ENCODE results near the gene CCDC43. TPM values are rescaled to one million over a fixed set of nuclear protein-coding genes. Genes with fewer than 3 reads are reported as not detected.
A peak's percentile ranks its signal among the peaks of the same experiment; 100 is the strongest.
"Not testable (repeated sequence)": the region's sequence is repeated elsewhere in the genome, so short reads cannot be mapped to it uniquely, and the experiment has no call there.

The CCDC43 gene
- 25.6 TPM for total RNA-seq
- long read RNA-seq, transcript CCDC43-201 (5 exons, 2,082 nt) = major isoform, 25 of 30 reads
- long read RNA-seq, partial matches to known transcripts = 1 of 30 reads
- long read RNA-seq, other reads (novel, unspliced or antisense) = 0 of 30 reads

DNA sequence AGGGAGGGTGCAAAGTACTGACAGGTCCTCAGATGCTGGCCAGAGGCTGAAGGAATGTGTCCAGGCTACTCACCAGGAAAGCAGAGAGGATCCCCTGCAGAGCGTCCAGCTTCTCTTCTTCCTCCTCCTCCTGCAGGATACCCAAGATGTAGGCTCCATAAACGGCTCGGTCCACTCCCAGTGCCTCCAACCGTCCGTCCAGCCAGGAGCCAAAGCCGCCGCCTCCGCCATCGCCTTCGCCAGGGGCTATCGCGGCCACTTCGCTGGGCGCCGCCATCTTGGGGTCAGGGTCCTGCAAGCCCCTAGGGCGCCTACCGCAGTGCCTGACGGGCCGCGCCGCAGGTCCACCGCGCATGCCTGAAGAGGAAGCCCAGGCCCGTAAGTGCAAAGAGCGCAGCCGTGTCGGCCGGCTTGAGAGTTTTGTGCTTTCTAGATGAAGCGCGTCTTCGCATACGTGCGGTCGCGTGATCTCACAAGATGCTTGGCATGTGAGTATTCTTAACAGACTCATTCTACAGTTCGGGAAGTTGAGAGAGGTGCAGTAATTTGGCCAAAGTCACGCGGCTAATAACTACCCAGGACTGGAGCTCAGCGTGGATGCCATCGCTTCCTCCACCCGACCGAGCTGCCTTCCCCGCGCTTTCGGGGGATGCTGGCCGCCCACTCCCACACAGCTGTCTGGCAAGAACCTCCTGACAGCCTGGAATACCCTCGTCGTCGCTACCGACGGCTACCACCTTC is at the start of gene CCDC43:
Gene CCDC43, minus strand, starts transcription at position 300 of the 741 bp plus-strand sequence. Its CDS starts 23 bp downstream, at position 277.
- intact Hi-C loops (cut with DNase I) = no loop called here
- peak; percentile 95 for DNase-seq (ENCODE audit: missing footprints)
- peak; percentile 99 for ATAC-seq

- intact Hi-C loops (cut with DNase I) = no loop called here
- ATAC-seq = no peak
- DNase-seq (ENCODE audit: missing footprints) = no peak
Observed at GRCh38 chr17:44738214-44738906, 48.8 kb upstream of the CCDC43 start.

DNA sequence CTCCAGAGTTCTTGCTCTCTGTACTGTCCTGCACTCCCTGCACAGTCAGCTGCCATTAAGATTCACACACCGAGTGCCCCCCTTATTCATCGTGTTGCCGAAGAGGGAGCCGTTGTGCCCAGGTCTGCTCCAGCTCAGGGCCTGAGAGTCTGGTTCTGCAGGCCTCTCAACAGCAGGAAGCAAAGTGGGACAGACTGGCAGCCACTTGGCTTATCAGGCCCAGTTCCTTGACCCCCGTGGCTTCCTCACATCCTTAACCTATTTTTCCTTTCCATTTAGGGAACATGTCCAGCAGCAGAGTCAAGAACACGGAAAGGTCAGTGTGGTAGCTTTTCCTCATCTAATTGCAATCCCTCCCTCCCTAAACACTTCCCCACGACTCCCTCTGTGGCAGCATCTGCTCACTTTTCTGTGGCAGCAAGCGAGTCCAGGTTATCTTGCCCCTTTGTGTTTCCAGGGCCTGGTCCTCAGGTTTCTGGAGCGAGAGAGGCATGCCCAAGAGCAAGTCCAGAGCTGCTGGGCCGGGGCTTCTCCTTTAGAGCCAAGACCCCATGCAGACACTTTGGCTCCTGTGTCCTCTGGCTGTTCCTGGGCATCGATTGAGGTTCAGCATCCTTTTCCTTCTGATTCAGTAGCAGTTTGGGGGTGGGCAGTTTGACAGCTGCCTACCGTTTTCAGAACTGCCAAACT is 47.1 kb upstream of the CCDC43 start:
- intact Hi-C loops (cut with DNase I) = no loop called here
- peak; percentile 37 for DNase-seq (ENCODE audit: missing footprints)

DNA sequence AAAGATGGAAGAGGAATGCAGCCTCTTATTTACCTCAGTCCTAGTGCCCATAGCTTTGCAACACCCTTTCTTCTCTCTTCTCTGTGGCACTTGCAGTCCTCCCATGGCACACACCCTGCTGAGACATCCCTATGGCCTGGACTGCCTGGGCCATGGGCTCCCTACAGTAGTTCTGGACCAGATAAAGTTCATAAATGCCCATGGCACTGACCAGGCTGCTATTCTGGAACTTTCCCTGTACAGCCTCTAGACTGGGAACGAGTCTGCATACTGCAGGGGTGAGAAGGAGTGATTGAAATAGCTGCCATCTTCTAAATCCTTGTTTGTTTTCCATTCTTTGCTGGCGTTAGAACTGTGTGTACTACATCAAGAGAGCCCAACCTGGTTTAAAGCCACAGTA is 44.7 kb upstream of the CCDC43 start:
- no peak for ATAC-seq
- intact Hi-C loops (cut with DNase I) = no loop called here
- no peak for DNase-seq (ENCODE audit: missing footprints)

More for the DNA sequence above, 47.1 kb upstream of the CCDC43 start:
- no peak for ATAC-seq

DNA sequence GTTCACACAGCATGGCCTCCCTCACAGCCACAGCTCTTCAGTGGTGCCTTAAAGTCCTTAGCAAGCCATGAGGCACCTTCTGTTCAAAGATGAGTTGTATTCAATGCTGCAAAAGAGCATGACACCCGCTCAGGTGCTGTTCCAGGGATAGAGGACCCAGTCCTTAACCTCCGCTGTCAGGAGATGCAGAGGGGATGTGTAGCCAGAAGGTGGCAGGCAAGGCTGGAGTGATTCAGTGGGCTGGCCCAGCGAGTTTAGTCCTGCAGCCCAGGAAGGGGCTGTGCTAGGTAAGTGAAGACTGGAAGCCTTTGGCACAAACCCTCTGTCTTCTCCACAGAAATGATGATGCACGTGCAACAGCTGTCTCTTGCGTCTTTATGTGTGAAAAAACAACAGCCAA is 44.2 kb upstream of the CCDC43 start:
- DNase-seq (ENCODE audit: missing footprints) (peak; percentile 43), ATAC-seq (peak; percentile 52)
- intact Hi-C loops (cut with DNase I) = no loop called here

DNA sequence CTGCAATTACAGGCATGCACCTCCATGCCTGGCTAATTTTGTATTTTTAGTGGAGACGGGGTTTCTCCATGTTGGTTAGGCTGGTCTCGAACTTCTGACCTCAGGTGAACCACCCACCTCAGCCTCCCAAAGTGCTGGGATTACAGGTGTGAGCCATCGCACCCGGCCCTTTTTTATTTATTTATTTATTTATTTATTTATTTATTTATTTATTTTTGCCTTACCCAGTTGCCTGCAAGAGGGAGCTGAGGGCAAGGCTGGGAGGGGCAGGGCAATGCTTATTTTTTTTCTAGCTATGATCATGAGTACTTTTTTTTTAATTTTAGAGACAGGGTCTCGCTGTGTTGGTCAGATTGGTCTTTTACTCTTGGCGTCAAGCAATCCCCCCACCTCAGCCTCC is 36.5 kb upstream of the CCDC43 start:
- intact Hi-C loops (cut with DNase I) = not testable (repeated sequence)

GRCh38 chr17:44722254-44722653 is 32.7 kb upstream of the CCDC43 start:
- intact Hi-C loops (cut with DNase I) = no loop called here
- DNase-seq (ENCODE audit: missing footprints) = no peak
- ATAC-seq = no peak

More for the DNA sequence above, 36.5 kb upstream of the CCDC43 start:
- not testable (repeated sequence) for DNase-seq (ENCODE audit: missing footprints); ATAC-seq

DNA sequence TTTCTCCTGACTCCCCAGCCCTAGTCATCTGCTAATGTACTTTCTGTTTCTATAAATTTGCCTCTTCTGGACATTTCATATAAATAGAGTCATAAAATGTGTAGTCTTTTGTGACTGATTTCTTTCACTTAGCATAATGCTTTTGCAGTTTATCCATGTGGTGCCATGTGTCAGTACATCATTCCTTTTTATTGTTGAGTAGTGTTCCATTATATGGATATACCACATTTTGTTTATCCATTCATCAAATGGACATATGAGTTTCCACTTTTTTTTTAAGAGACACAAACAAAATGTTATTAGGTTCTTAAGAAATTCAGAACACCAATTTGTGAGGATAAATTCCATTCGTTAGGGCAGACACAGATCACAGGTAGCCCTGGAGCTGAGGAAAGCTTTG is 29.9 kb upstream of the CCDC43 start:
- DNase-seq (ENCODE audit: missing footprints) (no peak), ATAC-seq (no peak)
- intact Hi-C loops (cut with DNase I) = no loop called here

GRCh38 chr17:44708401-44709263 is 19.1 kb upstream of the CCDC43 start, which contains the start of gene DBF4B:
Gene DBF4B, plus strand, starts transcription at chr17:44708665. Its CDS starts 156 bp downstream, at chr17:44708821.
- peak; percentile 87 for ATAC-seq
- intact Hi-C loops (cut with DNase I) = no loop called here

GRCh38 chr17:44707755-44708400 is 18.3 kb upstream of the CCDC43 start:
- intact Hi-C loops (cut with DNase I) = no loop called here
- DNase-seq (ENCODE audit: missing footprints) (no peak), ATAC-seq (no peak)

More at GRCh38 chr17:44708401-44709263, 19.1 kb upstream of the CCDC43 start, which contains the start of gene DBF4B:
- DNase-seq (ENCODE audit: missing footprints) = peak; percentile 85

DNA sequence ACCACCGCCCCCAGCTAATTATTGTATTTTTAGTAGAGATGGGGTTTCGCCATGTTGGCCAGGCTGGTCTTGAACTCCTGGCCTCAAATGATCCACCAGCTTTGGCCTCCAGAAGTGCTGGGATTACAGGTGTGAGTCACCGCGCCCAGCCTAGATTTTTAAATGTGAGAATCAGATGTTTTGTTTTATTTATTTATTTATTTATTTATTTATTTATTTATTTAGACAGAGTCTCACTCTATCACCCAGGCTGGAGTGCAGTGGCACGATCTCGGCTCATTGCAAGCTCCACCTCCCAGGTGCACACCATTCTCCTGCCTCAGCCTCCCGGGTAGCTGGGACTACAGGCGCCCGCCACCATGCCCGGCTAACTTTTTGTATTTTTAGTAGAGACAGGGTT is 10.7 kb upstream of the CCDC43 start:
- intact Hi-C loops (cut with DNase I); ATAC-seq; DNase-seq (ENCODE audit: missing footprints): not testable (repeated sequence)

GRCh38 chr17:44693609-44694008 is 4.0 kb upstream of the CCDC43 start:
- ATAC-seq = no peak
- DNase-seq (ENCODE audit: missing footprints) = no peak
- intact Hi-C loops (cut with DNase I) = no loop called here

GRCh38 chr17:44690746-44691306 is 1.2 kb upstream of the CCDC43 start:
- DNase-seq (ENCODE audit: missing footprints); intact Hi-C loops (cut with DNase I); ATAC-seq: not testable (repeated sequence)

DNA sequence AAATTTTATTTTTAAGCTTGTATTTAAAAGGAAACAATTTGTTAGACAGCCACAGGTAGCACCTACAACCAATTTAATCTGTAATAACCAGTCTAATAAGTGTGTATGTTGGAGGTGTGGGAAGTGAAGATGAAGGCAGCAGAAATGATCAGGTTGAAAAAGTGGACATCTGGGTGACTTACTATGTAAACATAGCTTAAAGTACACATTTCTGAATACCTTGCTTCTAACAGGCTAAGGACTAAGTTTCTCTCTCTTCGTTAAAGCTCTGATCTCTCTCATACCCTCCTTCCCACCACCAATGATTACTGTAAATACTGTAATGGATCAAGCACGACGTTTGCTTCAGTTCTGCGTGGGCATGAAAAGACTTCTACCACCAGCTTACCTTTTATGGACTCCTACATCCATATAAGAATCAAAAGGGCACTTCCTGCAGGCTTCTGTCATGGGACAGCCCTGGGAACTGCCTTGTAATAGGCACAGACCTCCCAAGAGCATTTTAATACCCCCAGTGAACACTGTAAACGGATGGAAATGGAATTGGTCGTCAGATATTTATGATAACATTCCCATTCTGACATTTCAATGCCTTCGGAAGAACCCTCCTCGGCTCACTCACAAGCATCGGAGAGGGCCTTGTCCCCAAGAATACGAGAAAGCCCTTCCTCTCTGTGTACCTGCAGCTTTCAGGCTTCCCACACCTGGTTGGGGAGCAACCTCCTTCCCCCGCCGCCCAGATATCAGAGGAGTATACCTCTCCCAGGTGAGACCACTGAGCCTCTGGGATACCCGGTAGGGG is 700 bp downstream of the CCDC43 start:
- peak; percentile 18 for ATAC-seq
- DNase-seq (ENCODE audit: missing footprints) = no peak
- intact Hi-C loops (cut with DNase I) = no loop called here

DNA sequence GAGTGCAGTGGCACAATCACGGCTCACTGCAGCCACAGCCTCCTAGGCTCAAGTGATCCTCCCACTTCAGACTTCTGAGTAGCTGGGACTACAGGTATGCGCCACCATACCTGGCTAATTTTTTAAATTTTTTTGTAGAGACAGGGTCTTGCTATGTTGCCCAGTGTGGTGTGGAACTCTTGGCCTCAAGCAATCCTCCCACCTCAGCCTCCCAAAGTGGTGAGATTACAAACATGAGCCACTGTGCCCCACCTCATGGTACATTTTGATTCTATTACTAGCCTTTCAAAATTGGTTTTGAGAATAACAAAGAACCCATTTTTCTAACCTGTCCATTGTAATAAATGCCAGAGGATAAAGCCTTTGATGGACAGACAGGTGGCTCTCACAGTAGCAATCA is 1.4 kb downstream of the CCDC43 start:
- ATAC-seq = no peak
- DNase-seq (ENCODE audit: missing footprints) = no peak
- intact Hi-C loops (cut with DNase I) = no loop called here

DNA sequence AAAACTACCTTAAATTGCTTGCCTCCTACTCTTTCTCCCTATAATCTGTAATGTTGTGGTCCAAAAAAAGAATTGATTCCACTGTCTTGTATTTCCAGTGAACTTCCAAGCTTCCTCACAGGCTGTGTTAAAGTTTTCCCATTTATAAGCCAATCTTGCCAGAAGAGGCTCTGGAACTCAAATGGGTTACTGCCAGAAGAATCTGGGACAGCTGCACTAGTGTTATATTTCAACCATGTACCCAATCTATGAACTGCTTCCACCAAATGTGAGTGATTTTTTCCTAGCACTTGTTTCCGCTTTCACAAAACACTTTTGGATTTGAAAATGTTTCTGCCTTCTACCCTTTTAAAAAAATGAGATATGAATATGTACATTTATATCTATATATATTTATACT is 1.8 kb downstream of the CCDC43 start:
- ATAC-seq (no peak), DNase-seq (ENCODE audit: missing footprints) (no peak)
- intact Hi-C loops (cut with DNase I) = no loop called here

DNA sequence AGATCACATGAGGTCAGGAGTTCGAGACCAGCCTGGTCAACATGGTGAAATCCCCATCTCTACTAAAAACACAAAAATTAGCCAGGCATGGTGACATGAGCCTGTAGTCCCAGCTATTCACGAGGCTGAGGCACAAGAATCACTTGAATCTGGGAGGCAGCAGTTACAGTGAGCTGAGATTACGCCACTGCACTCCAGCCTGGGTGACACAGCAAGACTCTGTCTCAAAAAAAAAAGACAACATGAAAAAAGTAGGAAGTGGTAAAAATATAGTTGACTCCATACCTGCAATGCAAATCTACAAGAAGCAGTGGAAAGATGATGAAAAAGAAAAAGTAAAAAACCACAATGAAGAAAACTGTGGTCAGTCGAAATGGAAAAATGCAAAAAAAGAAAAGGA is 6.3 kb downstream of the CCDC43 start:
- DNase-seq (ENCODE audit: missing footprints); ATAC-seq; intact Hi-C loops (cut with DNase I): not testable (repeated sequence)
